ACC112 (cell line): ENCODE data around the gene MMP11.
A peak's percentile ranks its signal among the peaks of the same experiment; 100 is the strongest.

ENCODE experiments used
- H2AFZ ChIP-seq: fragments of 200-600 bp; sonication (generic); one replicate; pipeline ENCODE4 v1.6.0; 2017; ENCODE audit warnings: antibody characterized with exemption, low read length; ENCODE audit not compliant: unreplicated experiment
- H3K27ac ChIP-seq: fragments of 200-600 bp; sonication (generic); 2 replicates; pipeline ENCODE4 v1.5.1; 2014; ENCODE audit warnings: low read depth, mild to moderate bottlenecking, antibody characterized with exemption, low read length, moderate library complexity
- H3K27me3 ChIP-seq: fragments of 200-600 bp; sonication (generic); 2 replicates; pipeline ENCODE4 v1.6.1; 2014; ENCODE audit warnings: mild to moderate bottlenecking, antibody characterized with exemption, low read length, moderate library complexity, mixed read lengths; ENCODE audit not compliant: insufficient read depth
- H3K36me3 ChIP-seq: fragments of 200-600 bp; sonication (generic); 2 replicates; pipeline ENCODE4 v1.6.1; 2016; ENCODE audit warnings: mild to moderate bottlenecking, antibody characterized with exemption, low read length, moderate library complexity, mixed read lengths; ENCODE audit not compliant: insufficient read depth
- H3K4me1 ChIP-seq: fragments of 200-600 bp; sonication (generic); one replicate; pipeline ENCODE4 v1.6.1; 2016; ENCODE audit warnings: low read length, mixed read lengths; ENCODE audit not compliant: insufficient read depth, unreplicated experiment, control insufficient read depth
- H3K4me3 ChIP-seq: fragments of 200-600 bp; sonication (generic); 2 replicates; pipeline ENCODE4 v1.5.1; 2014; ENCODE audit warnings: mild to moderate bottlenecking, low read depth, low read length
- H3K79me2 ChIP-seq: fragments of 200-600 bp; sonication (generic); one replicate; pipeline ENCODE4 v1.6.0; 2016; ENCODE audit warnings: low read length; ENCODE audit not compliant: control insufficient read depth, unreplicated experiment, insufficient read depth

The MMP11 gene

GRCh38 chr22:23781511-23782183 is 9.0 kb downstream of the MMP11 start:
- 0 out of 2 replicates have a peak overlapping the region, but pooled peaks have one; percentile 36 for H3K27ac ChIP-seq
- H3K27me3 ChIP-seq, result no peaks in the 10 kb centered on the region
- H3K4me1 ChIP-seq, result peaks cover 14% of the 10 kb centered on the region
- no peaks in the 10 kb centered on the region for H3K79me2 ChIP-seq
- H3K36me3 ChIP-seq, result no peaks in the 10 kb centered on the region
- peak overlapping the region; percentile 25 for H2AFZ ChIP-seq
- H3K4me3 ChIP-seq, result no peak overlapping the region

GRCh38 chr22:23782252-23782651 is 9.6 kb downstream of the MMP11 start:
- peaks cover 14% of the 10 kb centered on the region for H3K4me1 ChIP-seq
- no peaks in the 10 kb centered on the region for H3K79me2 ChIP-seq
- no peak overlapping the region for H2AFZ ChIP-seq
- H3K36me3 ChIP-seq, result no peaks in the 10 kb centered on the region
- no peak overlapping the region for H3K27ac ChIP-seq
- H3K4me3 ChIP-seq, result no peak overlapping the region
- no peaks in the 10 kb centered on the region for H3K27me3 ChIP-seq

- no peak overlapping the region for H3K4me3 ChIP-seq
- H3K4me1 ChIP-seq, result peaks cover 14% of the 10 kb centered on the region
- peaks cover 3% of the 10 kb centered on the region for H3K79me2 ChIP-seq
- H3K27ac ChIP-seq, result no peak overlapping the region
- H3K36me3 ChIP-seq, result no peaks in the 10 kb centered on the region
- no peaks in the 10 kb centered on the region for H3K27me3 ChIP-seq
- no peak overlapping the region for H2AFZ ChIP-seq
These were observed 10.1 kb downstream of the MMP11 start for GRCh38 chr22:23782703-23783102.

GRCh38 chr22:23783265-23784150 is 10.9 kb downstream of the MMP11 start:
- no peaks in the 10 kb centered on the region for H3K36me3 ChIP-seq
- no peak overlapping the region for H3K4me3 ChIP-seq
- H3K4me1 ChIP-seq, result peaks cover 18% of the 10 kb centered on the region
- peaks cover 11% of the 10 kb centered on the region for H3K79me2 ChIP-seq
- no peaks in the 10 kb centered on the region for H3K27me3 ChIP-seq
- no peak overlapping the region for H3K27ac ChIP-seq
- no peak overlapping the region for H2AFZ ChIP-seq

GRCh38 chr22:23784215-23784732 is 11.6 kb downstream of the MMP11 start:
- Histone ChIP-seq H2AFZ (no peak overlapping the region), H3K4me1 (peaks cover 18% of the 10 kb centered on the region), H3K27me3 (no peaks in the 10 kb centered on the region), H3K79me2 (peaks cover 18% of the 10 kb centered on the region), H3K4me3 (no peak overlapping the region), H3K36me3 (no peaks in the 10 kb centered on the region), H3K27ac (no peak overlapping the region)

GRCh38 chr22:23786261-23786710 is 13.6 kb downstream of the MMP11 start:
- Histone ChIP-seq H3K79me2 (peaks cover 34% of the 10 kb centered on the region), H3K27ac (peak overlapping the region; percentile 97), H3K36me3 (no peaks in the 10 kb centered on the region), H3K4me3 (peak overlapping the region; percentile 88), H2AFZ (peak overlapping the region; percentile 33), H3K27me3 (no peaks in the 10 kb centered on the region), H3K4me1 (peaks cover 15% of the 10 kb centered on the region)

GRCh38 chr22:23786752-23787599 is 14.3 kb downstream of the MMP11 start, which contains the start of gene SMARCB1:
SMARCB1 (plus strand) TSS chr22:23786966; CDS start chr22:23787170, 204 bp downstream.
- peak within 1 kb of the TSS; percentile 98 for H2AFZ ChIP-seq
- peak within 1 kb of the TSS; percentile 97 for H3K27ac ChIP-seq
- H3K4me3 ChIP-seq, result peak within 1 kb of the TSS; percentile 88
- H3K4me1 ChIP-seq, result peaks cover 9% of the 10 kb centered on the region
- no peaks in the 10 kb centered on the region for H3K36me3 ChIP-seq
- peaks cover 41% of the 10 kb centered on the region for H3K79me2 ChIP-seq
- H3K27me3 ChIP-seq, result no peaks in the 10 kb centered on the region

- H2AFZ ChIP-seq, result peak overlapping the region; percentile 23
- peaks cover 8% of the 10 kb centered on the region for H3K4me1 ChIP-seq
- H3K27ac ChIP-seq, result peak overlapping the region; percentile 24; the same call in 1 of the 2 replicates
- peaks cover 44% of the 10 kb centered on the region for H3K79me2 ChIP-seq
- H3K27me3 ChIP-seq, result no peaks in the 10 kb centered on the region
- H3K36me3 ChIP-seq, result no peaks in the 10 kb centered on the region
- peak overlapping the region; percentile 88 for H3K4me3 ChIP-seq
These were observed 14.9 kb downstream of the MMP11 start for GRCh38 chr22:23787600-23787896.

GRCh38 chr22:23787910-23788309 is 15.3 kb downstream of the MMP11 start:
- H2AFZ ChIP-seq, result no peak overlapping the region
- peaks cover 8% of the 10 kb centered on the region for H3K4me1 ChIP-seq
- H3K36me3 ChIP-seq, result no peaks in the 10 kb centered on the region
- H3K79me2 ChIP-seq, result peaks cover 44% of the 10 kb centered on the region
- peak overlapping the region; percentile 88 for H3K4me3 ChIP-seq
- no peak overlapping the region for H3K27ac ChIP-seq
- H3K27me3 ChIP-seq, result no peaks in the 10 kb centered on the region

- Histone ChIP-seq H3K27me3 (no peaks in the 10 kb centered on the region), H3K79me2 (peaks cover 44% of the 10 kb centered on the region), H3K27ac (no peak overlapping the region), H2AFZ (no peak overlapping the region), H3K4me3 (no peak overlapping the region), H3K4me1 (peaks cover 8% of the 10 kb centered on the region), H3K36me3 (no peaks in the 10 kb centered on the region)
These were observed 16.5 kb downstream of the MMP11 start for GRCh38 chr22:23789121-23789520.
